Measurements from ENCODE around the gene EQTN. TPM values are rescaled to one million over a fixed set of nuclear protein-coding genes. Genes with fewer than 3 reads are reported as not detected.

The EQTN gene
- total and polyA plus RNA-seq, 2 donors (not counting 1 experiment from before 2014, with no cell fraction given) = 0.58 TPM; not detected in 1

- intact Hi-C loops (cut with micrococcal nuclease) = no loop called here
- Mint-ChIP-seq H3K9me3 (ENCODE audit: insufficient read depth) (no peaks in the 10 kb centered on the region), H3K4me3 (no peak overlapping the region), H3K27me3 (no peaks in the 10 kb centered on the region), H3K4me1 (no peaks in the 10 kb centered on the region), H3K27ac (no peak overlapping the region)
- ATAC-seq (ENCODE audit: low read depth) (no peak), DNase-seq (no peak)
- H3K27me3 ChIP-seq (replicated peaks in 1 of 4; ENCODE audit: control extremely low read depth in 1 of 4, control insufficient read depth in 3 of 4, insufficient read depth in 4 of 4, low read length in 3 of 4) = peaks cover 0 to 2% (median 0%) of the 10 kb centered on the region in 4 experiments
- no peak overlapping the region for H3K9ac ChIP-seq (ENCODE audit: low read length)
- TF ChIP-seq CTCF (IDR thresholded peaks at IDR 0.05) (no peak), EZH2 (IDR thresholded peaks at IDR 0.05; ENCODE audit: borderline replicate concordance, insufficient read depth, low read depth, low read length, poor library complexity, severe bottlenecking) (no peak)
- H3K4me2 ChIP-seq (replicated peaks; ENCODE audit: low read depth, low read length, poor library complexity, severe bottlenecking) = no peak overlapping the region
- H3K4me3 ChIP-seq (ENCODE audit: control extremely low read depth in 1 of 5, extremely low read depth in 1 of 5, insufficient read depth in 1 of 5, low read depth in 2 of 5, low read length in 4 of 5) = no peak overlapping the region
- WGBS (ENCODE audit: insufficient coverage) = 98% methylated on average over 4 of the region's 7 CpGs
- H3K79me2 ChIP-seq (ENCODE audit: control insufficient read depth, insufficient read depth, low read length) = no peaks in the 10 kb centered on the region
- H3K4me1 ChIP-seq (ENCODE audit: control insufficient read depth in 2 of 2, insufficient read depth in 2 of 2, low read length in 2 of 2) = no peaks in the 10 kb centered on the region
- H3K36me3 ChIP-seq (replicated peaks in 1 of 2; ENCODE audit: control extremely low read depth in 1 of 2, control insufficient read depth in 1 of 2, extremely low read depth in 1 of 2, insufficient read depth in 2 of 2, low read length in 1 of 2) = no peaks in the 10 kb centered on the region
- no peaks in the 10 kb centered on the region for H3K9me3 ChIP-seq (ENCODE audit: control extremely low read depth in 1 of 3, control insufficient read depth in 2 of 3, insufficient read depth in 1 of 3, low read length in 2 of 3)
- H3K27ac ChIP-seq (ENCODE audit: low read length in 2 of 2) = no peak overlapping the region
- H2AFZ ChIP-seq (ENCODE audit: insufficient read depth, low read depth, low read length, poor library complexity, severe bottlenecking) = no peak overlapping the region
- CTCF ChIA-PET = no interaction called here
- no peaks in the 10 kb centered on the region for H4K20me1 ChIP-seq (ENCODE audit: control insufficient read depth, insufficient read depth, low read length, poor library complexity, severe bottlenecking)
- POLR2A ChIA-PET = no interaction called here
These were observed 38.3 kb downstream of the EQTN start for GRCh38 chr9:27258662-27259061.

GRCh38 chr9:27248702-27249101 is 48.2 kb downstream of the EQTN start:
- Mint-ChIP-seq H3K9me3 (ENCODE audit: insufficient read depth) (no peaks in the 10 kb centered on the region), H3K4me1 (no peaks in the 10 kb centered on the region), H3K4me3 (no peak overlapping the region), H3K27me3 (peaks cover 17% of the 10 kb centered on the region), H3K27ac (no peak overlapping the region)
- no peaks in the 10 kb centered on the region for H4K20me1 ChIP-seq (ENCODE audit: control insufficient read depth, insufficient read depth, low read length, poor library complexity, severe bottlenecking)
- no peak overlapping the region for H3K4me2 ChIP-seq (replicated peaks; ENCODE audit: low read depth, low read length, poor library complexity, severe bottlenecking)
- CTCF ChIA-PET = interaction anchor here (1.7 kb wide), 1 partner anchor 299 kb away, joined by 5 read pairs; no protein-coding TSS in a partner anchor
- no peak overlapping the region for H2AFZ ChIP-seq (ENCODE audit: insufficient read depth, low read depth, low read length, poor library complexity, severe bottlenecking)
- H3K4me3 ChIP-seq (ENCODE audit: control extremely low read depth in 1 of 5, extremely low read depth in 1 of 5, insufficient read depth in 1 of 5, low read depth in 2 of 5, low read length in 4 of 5) = no peak overlapping the region
- H3K4me1 ChIP-seq (ENCODE audit: control insufficient read depth in 2 of 2, insufficient read depth in 2 of 2, low read length in 2 of 2) = no peaks in the 10 kb centered on the region
- H3K36me3 ChIP-seq (replicated peaks in 1 of 2; ENCODE audit: control extremely low read depth in 1 of 2, control insufficient read depth in 1 of 2, extremely low read depth in 1 of 2, insufficient read depth in 2 of 2, low read length in 1 of 2) = no peaks in the 10 kb centered on the region
- intact Hi-C loops (cut with micrococcal nuclease) = no loop called here
- no peak overlapping the region for H3K27ac ChIP-seq (ENCODE audit: low read length in 2 of 2)
- H3K27me3 ChIP-seq (replicated peaks in 1 of 4; ENCODE audit: control extremely low read depth in 1 of 4, control insufficient read depth in 3 of 4, insufficient read depth in 4 of 4, low read length in 3 of 4) = peaks cover 0 to 4% (median 0%) of the 10 kb centered on the region in 4 experiments
- DNase-seq (no peak), ATAC-seq (ENCODE audit: low read depth) (no peak)
- no peaks in the 10 kb centered on the region for H3K9me3 ChIP-seq (ENCODE audit: control extremely low read depth in 1 of 3, control insufficient read depth in 2 of 3, insufficient read depth in 1 of 3, low read length in 2 of 3)
- no peak for TF ChIP-seq CTCF (IDR thresholded peaks at IDR 0.05)
- no peak for TF ChIP-seq EZH2 (IDR thresholded peaks at IDR 0.05; ENCODE audit: borderline replicate concordance, insufficient read depth, low read depth, low read length, poor library complexity, severe bottlenecking)
- no peak overlapping the region for H3K9ac ChIP-seq (ENCODE audit: low read length)
- POLR2A ChIA-PET = no interaction called here
- no peaks in the 10 kb centered on the region for H3K79me2 ChIP-seq (ENCODE audit: control insufficient read depth, insufficient read depth, low read length)
